K562 (cell line): ENCODE data around the gene COL6A2. TPM values are rescaled to one million over a fixed set of nuclear protein-coding genes. Genes with fewer than 3 reads are reported as not detected.

Experiments used
- ATAC-seq: fragments of 200-7000 bp; cut with Tn5 transposase; 3 replicates; pipeline ENCODE4 v1.9.1; 2020; ENCODE audit warnings: moderate library complexity
- BruUV-seq: library from RNA; stranded (reverse); fragments of 400-500 nt; replicated peaks from 2 replicates; lab custom pipeline; 2021; lab: Mats Ljungman, UMichigan
- CTCF ChIA-PET: fragments of 300-600 bp; formaldehyde crosslinking; extraction: SDS; loops from one replicate; lab custom pipeline; 2021; ENCODE audit warnings: low intra/inter-chr PET ratio; lab: Yijun Ruan, JAX
- POLR2A ChIA-PET: fragments of 300-600, 350-650 bp; sonication (Branson Sonifier 250); formaldehyde crosslinking; extraction: SDS; loops from one replicate; lab custom pipeline; 2021; ENCODE audit warnings: antibody characterized with exemption, inconsistent platforms; lab: Yijun Ruan, JAX
- DNase-seq, 4 experiments: peaks; one replicate each; pipeline versions ENCODE4 v3.0.0 to v3.0.0-alpha.2; 2011 to 2018; ENCODE audit warnings: low spot score in 3 of 4, mixed read lengths in 3 of 4; ENCODE audit errors: extremely low read depth in 1 of 4
- FAIRE-seq: peaks from 2 replicates; lab custom pipeline; 2011; peaks lifted over from hg19 to GRCh38; lab: Jason Lieb, UNC
- H2AFZ ChIP-seq: 2 replicates; pipeline ENCODE4 v1.6.0; 2011; ENCODE audit warnings: low read depth, low read length, control low read depth, inconsistent platforms
- H3K27ac ChIP-seq: fragments of 200-600 bp; 3 replicates; pipeline ENCODE4 v1.8.0; 2011; ENCODE audit warnings: low read depth, mild to moderate bottlenecking, control low read depth, inconsistent platforms, low read length, moderate library complexity, mixed read lengths; ENCODE audit errors: extremely low read depth
- H3K27me3 ChIP-seq, 2 experiments: fragments of 300-600 bp in 1 of 2; 2 replicates in 1 of 2; 3 replicates in 1 of 2; pipeline versions ENCODE4 v1.6.0 to v1.8.0; 2011; ENCODE audit warnings: inconsistent platforms in 2 of 2, low read length in 2 of 2, mild to moderate bottlenecking in 1 of 2, mixed read lengths in 1 of 2, moderate library complexity in 1 of 2; ENCODE audit not compliant: control insufficient read depth in 2 of 2, insufficient read depth in 2 of 2
- H3K36me3 ChIP-seq: fragments of 300-600 bp; 3 replicates; pipeline ENCODE4 v1.8.0; 2011; ENCODE audit warnings: mild to moderate bottlenecking, low read length, inconsistent platforms; ENCODE audit not compliant: control insufficient read depth, insufficient read depth
- H3K4me1 ChIP-seq, 2 experiments: fragments of 200-600 bp in 1 of 2; replicated peaks in 1 of 2; 2 replicates in 1 of 2; 3 replicates in 1 of 2; pipeline versions ENCODE4 v1.5.1 to v1.8.0; 2011; ENCODE audit warnings: inconsistent platforms in 2 of 2, low read length in 2 of 2, mild to moderate bottlenecking in 1 of 2, mixed read lengths in 1 of 2, moderate library complexity in 1 of 2; ENCODE audit not compliant: control insufficient read depth in 2 of 2, insufficient read depth in 2 of 2
- H3K4me2 ChIP-seq: 2 replicates; pipeline ENCODE4 v1.6.1; 2011; ENCODE audit warnings: low read length, control low read depth, inconsistent platforms, mixed read lengths; ENCODE audit not compliant: insufficient read depth
- H3K4me3 ChIP-seq: fragments of 200-600 bp; sonication (generic), shearing (Covaris generic); 2 replicates; pipeline ENCODE4 v1.5.1; 2016; ENCODE audit warnings: control low read depth, inconsistent platforms
- H3K79me2 ChIP-seq: fragments of 200-600 bp; 3 replicates; pipeline ENCODE4 v1.8.0; 2011; ENCODE audit warnings: low read length, inconsistent platforms; ENCODE audit not compliant: control insufficient read depth, insufficient read depth
- H3K9ac ChIP-seq, 2 experiments: 2 replicates each; pipeline versions ENCODE4 v1.6.0 to v1.6.1; 2011; ENCODE audit warnings: low read depth in 2 of 2, low read length in 2 of 2, control low read depth in 1 of 2, inconsistent platforms in 1 of 2, mild to moderate bottlenecking in 1 of 2, mixed read lengths in 1 of 2; ENCODE audit not compliant: insufficient read depth in 1 of 2
- H3K9me1 ChIP-seq: one replicate; pipeline ENCODE4 v1.6.0; 2011; ENCODE audit warnings: inconsistent platforms, mild to moderate bottlenecking, low read length, moderate library complexity; ENCODE audit not compliant: control insufficient read depth, insufficient read depth
- H3K9me3 ChIP-seq: replicated peaks from 2 replicates; pipeline ENCODE4 v1.5.1; 2011; ENCODE audit warnings: low read depth, low read length, inconsistent platforms; ENCODE audit not compliant: control insufficient read depth, insufficient read depth
- H4K20me1 ChIP-seq: replicated peaks from 2 replicates; pipeline ENCODE4 v1.6.1; 2011; ENCODE audit warnings: low read length, inconsistent platforms, mixed read lengths; ENCODE audit not compliant: control insufficient read depth, insufficient read depth
- BRCA1 ChIP-seq, 2 experiments: fragments of 450-650 bp in 1 of 2; sonication (generic) in 1 of 2; formaldehyde crosslinking in 1 of 2; IDR thresholded peaks; 2 replicates each; pipeline versions ENCODE4 v1.5.0 to v1.6.1; 2017 to 2020; ENCODE audit warnings: mild to moderate bottlenecking in 1 of 2, missing genetic modification reagents in 1 of 2
- C11orf30 ChIP-seq: fragments of 450-650 bp; IDR thresholded peaks from 2 replicates; pipeline ENCODE4 v1.6.1; 2016; ENCODE audit warnings: low read depth, mild to moderate bottlenecking
- CBFA2T2 ChIP-seq: fragments of 450-650 bp; conservative IDR thresholded peaks from 2 replicates; pipeline ENCODE4 v1.6.1; 2017; ENCODE audit warnings: mild to moderate bottlenecking
- DDX20 ChIP-seq: fragments of 450-650 bp; IDR thresholded peaks from 2 replicates; pipeline ENCODE4 v1.6.1; 2016; ENCODE audit warnings: missing genetic modification characterization, low read depth, mild to moderate bottlenecking, missing compliant biosample characterization, moderate library complexity
- MAZ ChIP-seq, 2 experiments: fragments of 450-650 bp in 1 of 2; sonication (generic) in 1 of 2; formaldehyde crosslinking; IDR thresholded peaks in 1 of 2; conservative IDR thresholded peaks in 1 of 2; 2 replicates each; pipeline versions ENCODE4 v1.4.0 to v1.5.0; 2020; ENCODE audit warnings: mild to moderate bottlenecking in 1 of 2, missing genetic modification reagents in 1 of 2
- NCOR1 ChIP-seq: fragments of 450-650 bp; IDR thresholded peaks from 2 replicates; pipeline ENCODE4 v1.6.1; 2016; ENCODE audit warnings: mild to moderate bottlenecking, moderate library complexity
- POLR2AphosphoS5 ChIP-seq: IDR thresholded peaks from 2 replicates; pipeline ENCODE4 v1.6.1; 2011; ENCODE audit warnings: mild to moderate bottlenecking, low read depth, low read length, moderate library complexity; ENCODE audit not compliant: control insufficient read depth, insufficient read depth
- SREBF1 ChIP-seq: fragments of 150-350 bp; IDR thresholded peaks from 2 replicates; pipeline ENCODE4 v1.6.1; 2014; ENCODE audit warnings: antibody characterized with exemption, low read depth, low read length, borderline replicate concordance
- TFAP4 ChIP-seq: sonication (generic); formaldehyde crosslinking; IDR thresholded peaks from 2 replicates; pipeline ENCODE4 v1.8.0; 2022; ENCODE audit warnings: missing genetic modification reagents, mild to moderate bottlenecking, moderate library complexity, borderline replicate concordance
- XRCC5 ChIP-seq: fragments of 200-400 bp; formaldehyde crosslinking; IDR thresholded peaks from 2 replicates; pipeline ENCODE4 v1.6.1; 2017; ENCODE audit warnings: low read depth, mild to moderate bottlenecking, low read length
- ZNF282 ChIP-seq: sonication (generic); formaldehyde crosslinking; IDR thresholded peaks from 2 replicates; pipeline ENCODE4 v1.8.1; 2023; ENCODE audit warnings: missing genetic modification reagents
- WGBS: fragments of 100-300 bp; shearing (Covaris generic); methylation state at CpG from one replicate; pipeline ENCODE4 v1.1.6; 2016; ENCODE audit warnings: low coverage, mixed read lengths; ENCODE audit not compliant: insufficient coverage; ENCODE audit errors: missing lambda C conversion rate; 5-methylcytosine and 5-hydroxymethylcytosine counted together
- in situ Hi-C: fragments of 300-500 bp; cut with MboI; formaldehyde crosslinking; loops from 4 replicates; pipeline ENCODE4 v1.15.0; 2018; ENCODE audit warnings: inconsistent platforms, mixed read lengths
- intact Hi-C: fragments of 100-400 bp; cut with micrococcal nuclease; formaldehyde crosslinking; loops from 2 replicates; pipeline ENCODE4 v1.14.2; 2022
- polyA plus RNA-seq, 8 experiments: library from polyadenylated mRNA; depleted of rRNA in 4 of 8; stranded (reverse) in 5 of 8; unstranded in 3 of 8; fragments of >200 nt; fragmentation: Nextera tagmentation in 2 of 8; fragmentation: Illumina TruSeq in 1 of 8; extraction: Ambion mirVana in 2 of 8; extraction: Trizol in 1 of 8; gene quantifications; 2 replicates each; pipeline versions ENCODE4 v1.2.1 to v1.2.3, GENCODE V29; 2011 to 2014; ENCODE audit warnings: inconsistent platforms in 1 of 8, missing spikeins in 1 of 8
- total RNA-seq, 7 experiments: library from RNA; depleted of rRNA in 6 of 7; stranded (reverse); fragments of >200 nt in 6 of 7; fragmentation: Illumina TruSeq in 2 of 7; extraction: Trizol in 2 of 7; gene quantifications; 2 replicates each; pipeline versions ENCODE4 v1.2.1 to v1.2.3, GENCODE V29; 2011 to 2021; ENCODE audit warnings: low replicate concordance in 1 of 7

Gene COL6A2
- total and polyA plus RNA-seq, 9 of the 15 experiments (the other 6 are each of a cell fraction or from before 2014, with no cell fraction given): 0.07 to 1.1 (median 0.24) TPM; not detected in 3

DNA sequence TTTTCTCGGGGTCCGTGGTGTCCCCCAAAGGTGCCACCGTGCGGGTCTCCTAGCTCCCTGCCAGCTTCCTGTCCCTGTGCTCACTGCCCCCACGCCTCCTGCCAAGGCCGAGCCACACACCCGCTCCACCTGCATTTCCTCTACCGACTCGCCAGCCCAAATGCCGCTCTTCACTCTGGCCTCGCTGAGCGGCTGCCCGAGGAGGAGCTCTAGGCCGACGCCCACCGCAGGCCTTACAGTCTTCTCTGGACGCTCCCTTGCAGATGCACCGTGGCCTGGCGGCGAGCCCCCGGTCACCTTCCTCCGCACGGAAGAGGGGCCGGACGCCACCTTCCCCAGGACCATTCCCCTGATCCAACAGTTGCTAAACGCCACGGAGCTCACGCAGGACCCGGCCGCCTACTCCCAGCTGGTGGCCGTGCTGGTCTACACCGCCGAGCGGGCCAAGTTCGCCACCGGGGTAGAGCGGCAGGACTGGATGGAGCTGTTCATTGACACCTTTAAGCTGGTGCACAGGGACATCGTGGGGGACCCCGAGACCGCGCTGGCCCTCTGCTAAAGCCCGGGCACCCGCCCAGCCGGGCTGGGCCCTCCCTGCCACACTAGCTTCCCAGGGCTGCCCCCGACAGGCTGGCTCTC, 31.1 kb downstream of the COL6A2 start (continued):
- TF ChIP-seq SREBF1: no peak
- no peak for TF ChIP-seq XRCC5
- TF ChIP-seq DDX20 (tag): no peak
- no peak for TF ChIP-seq NCOR1
- TF ChIP-seq C11orf30: no peak

DNA sequence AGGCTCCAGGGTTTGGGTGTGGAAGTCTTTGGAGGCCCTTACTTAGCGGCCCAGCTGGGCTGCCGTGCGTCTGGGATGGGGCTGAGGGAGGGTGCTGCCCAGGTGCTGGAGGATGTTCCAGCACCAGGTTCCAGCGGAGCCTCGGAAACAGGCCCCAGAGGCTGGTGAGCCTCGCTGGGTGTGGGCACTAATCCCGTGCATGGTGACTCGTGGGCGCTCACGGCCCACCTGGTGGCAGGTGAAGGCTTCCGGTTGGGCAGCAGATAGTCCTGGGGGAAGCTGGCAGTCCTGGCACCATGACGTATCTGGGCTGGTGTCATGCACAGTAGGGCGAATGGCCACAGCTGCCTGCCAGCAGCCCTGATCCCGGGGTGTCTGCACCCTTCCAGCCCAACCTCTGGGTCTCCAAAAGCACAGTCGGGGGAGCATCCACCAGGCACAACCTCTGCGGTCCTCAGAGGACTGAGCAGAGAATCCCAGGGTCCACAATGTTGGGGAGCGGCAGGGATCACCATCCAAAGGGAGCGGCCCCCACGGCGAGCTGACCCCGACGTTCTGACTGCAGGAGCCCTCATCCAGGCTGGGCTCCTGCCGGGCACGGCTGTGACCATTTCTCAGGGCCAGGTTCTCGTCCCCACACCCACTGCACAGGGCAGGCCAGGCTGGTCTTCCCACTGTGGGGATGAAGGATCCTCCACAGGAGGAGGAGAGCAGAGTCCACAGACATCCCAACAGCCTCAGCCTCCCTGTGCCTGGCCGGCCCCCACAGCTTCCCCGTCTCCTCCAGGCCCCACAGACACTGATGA, 32.1 kb downstream of the COL6A2 start:
- ATAC-seq (no peak), FAIRE-seq (no peak), DNase-seq (no peak)
- no peak overlapping the region for H3K27ac ChIP-seq
- TF ChIP-seq BRCA1 (IDR thresholded peaks at IDR 0.05): no peak
- no peak for TF ChIP-seq BRCA1 (CRISPR knock-in tag; IDR thresholded peaks at IDR 0.05)
- TF ChIP-seq ZNF282 (CRISPR knock-in tag): no peak
- TF ChIP-seq MAZ (CRISPR knock-in tag; conservative IDR thresholded peaks at IDR 0.05 in 1 of 2, IDR thresholded peaks at IDR 0.05 in 1 of 2): no peak
- TF ChIP-seq CBFA2T2: no peak
- no peak for TF ChIP-seq POLR2AphosphoS5
- TF ChIP-seq TFAP4 (CRISPR knock-in tag): peak; percentile 6; the same call in 1 of the 2 replicates
- no peak overlapping the region for H2AFZ ChIP-seq
- H3K36me3 ChIP-seq: no peaks in the 10 kb centered on the region
- ChIA-PET CTCF (no interaction called here), POLR2A (interaction anchor here (0.6 to 1.6 kb wide), 6 partner anchors 9 to 193 kb away, joined by 3 to 5 read pairs (median 3); no protein-coding TSS in a partner anchor)
- 0 out of 4 replicates have a peak overlapping the region, but pooled peaks of 1 of the 2 experiments have one; percentile 36 for H3K9ac ChIP-seq
- no peak overlapping the region for H3K4me2 ChIP-seq
- H4K20me1 ChIP-seq: peaks cover 6% of the 10 kb centered on the region; the same call in 1 of the 2 replicates
- peaks cover 46 to 71% of the 10 kb centered on the region in 2 experiments; a peak in 4 of 5 replicates for H3K27me3 ChIP-seq
- no peaks in the 10 kb centered on the region; the same call in 1 of the 2 replicates for H3K9me3 ChIP-seq
- peaks cover 0 to 71% of the 10 kb centered on the region in 2 experiments; a peak in 2 of 5 replicates for H3K4me1 ChIP-seq
- H3K4me3 ChIP-seq: no peak overlapping the region
- no peaks in the 10 kb centered on the region for H3K9me1 ChIP-seq
- intact Hi-C loops: no loop called here
- 5% methylated on average over 27 of the region's 27 CpGs for WGBS
- BruUV-seq: no TSS peak
- H3K79me2 ChIP-seq: no peaks in the 10 kb centered on the region
- in situ Hi-C loops: no loop called here
